ES-I3 (cell line): ENCODE results near the gene SYCE1.

Source experiments
- H3K36me3 ChIP-seq: 2 replicates; pipeline ENCODE4 v1.6.1; 2013; ENCODE audit warnings: mild to moderate bottlenecking, low read length, control low read depth, moderate library complexity; ENCODE audit not compliant: insufficient read depth
- H3K4me1 ChIP-seq: 2 replicates; pipeline ENCODE4 v1.6.1; 2013; ENCODE audit warnings: mild to moderate bottlenecking, control low read depth, low read length; ENCODE audit not compliant: insufficient read depth
- H3K9ac ChIP-seq: 2 replicates; pipeline ENCODE4 v1.6.1; 2013; ENCODE audit warnings: low read depth, mild to moderate bottlenecking, low read length, moderate library complexity
- H3K9me3 ChIP-seq: 2 replicates; pipeline ENCODE4 v1.6.1; 2013; ENCODE audit warnings: mild to moderate bottlenecking, low read length, moderate library complexity; ENCODE audit not compliant: control insufficient read depth, insufficient read depth

Gene SYCE1

DNA sequence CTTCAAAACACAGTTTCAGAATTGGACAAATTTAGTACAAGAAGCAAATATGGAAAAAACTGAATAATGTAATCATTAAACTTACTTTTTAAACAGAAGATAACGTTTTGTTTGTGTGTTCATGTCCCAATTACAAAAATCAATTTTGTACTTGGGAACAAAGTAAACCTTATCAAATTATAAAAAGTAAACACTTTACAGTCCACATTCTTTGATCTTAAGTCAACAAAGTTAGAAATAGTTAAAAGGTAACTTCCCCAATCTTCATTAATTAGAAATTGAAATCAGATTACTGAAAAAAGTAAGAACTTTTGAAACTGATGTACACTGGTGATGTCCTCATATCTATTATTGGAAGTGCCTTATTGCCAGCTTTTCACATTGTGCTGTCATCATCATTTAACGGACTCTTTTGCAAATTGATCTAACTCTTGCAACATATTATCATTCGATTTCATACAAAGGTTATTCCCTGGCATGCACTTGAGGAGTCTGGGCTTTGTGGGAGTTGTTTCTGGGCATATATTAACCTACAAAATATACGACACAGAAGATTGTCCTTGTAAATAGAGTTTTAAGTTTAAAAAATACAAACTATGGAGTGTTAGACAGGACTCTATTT is 53.4 kb downstream of the SYCE1 start:
- Histone ChIP-seq H3K9ac (no peak overlapping the region), H3K36me3 (no peaks in the 10 kb centered on the region), H3K4me1 (no peaks in the 10 kb centered on the region), H3K9me3 (no peaks in the 10 kb centered on the region)

DNA sequence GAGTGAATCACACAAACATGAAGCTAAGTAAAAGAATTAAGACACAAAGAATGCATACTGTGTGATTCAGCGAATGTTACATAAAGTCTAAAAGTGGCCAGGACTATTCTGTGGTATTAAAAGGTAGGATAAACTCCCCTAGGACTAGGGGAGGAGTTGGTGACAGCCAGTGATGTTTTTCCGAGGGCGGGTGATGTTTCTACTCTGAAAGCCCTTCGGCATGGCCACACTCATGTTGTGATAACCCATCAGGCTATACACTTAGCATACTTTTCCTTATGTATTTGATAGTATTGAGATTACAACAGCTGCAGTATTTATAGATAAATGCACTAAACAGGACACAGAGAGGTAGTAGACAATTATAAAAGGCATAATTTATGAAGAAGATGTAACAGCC is 54.0 kb downstream of the SYCE1 start:
- no peaks in the 10 kb centered on the region for H3K9me3 ChIP-seq
- H3K9ac ChIP-seq, result no peak overlapping the region
- H3K4me1 ChIP-seq, result no peaks in the 10 kb centered on the region
- no peaks in the 10 kb centered on the region for H3K36me3 ChIP-seq

- no peaks in the 10 kb centered on the region for H3K36me3 ChIP-seq
- H3K4me1 ChIP-seq, result no peaks in the 10 kb centered on the region
- H3K9ac ChIP-seq, result no peak overlapping the region
- no peaks in the 10 kb centered on the region for H3K9me3 ChIP-seq
Measured at GRCh38 chr10:133509700-133510099, 55.7 kb downstream of the SYCE1 start.
